Gastrocnemius medialis (tissue), 4 donors: ENCODE results near the gene FGF6.

Experiments used
- POLR2A ChIP-seq, 2 donors: fragments of 450-650 bp; IDR thresholded peaks; one replicate each; pipeline ENCODE4 v1.6.1; 2017; ENCODE audit warnings: antibody characterized with exemption in 2 of 2, mild to moderate bottlenecking in 2 of 2, moderate library complexity in 2 of 2
- TF ChIP-seq, protein P1 (sequence below), 5 experiments: fragments of 450-650 bp in 3 of 5; fragments of 200-600 bp in 2 of 5; sonication (generic) in 2 of 5; IDR thresholded peaks in 4 of 5; conservative IDR thresholded peaks in 1 of 5; 1 replicate in 4 of 5; 2 replicates in 1 of 5; pipeline ENCODE4 v1.5.1; 2016 to 2019; ENCODE audit warnings: antibody characterized with exemption in 5 of 5, mild to moderate bottlenecking in 3 of 5, moderate library complexity in 3 of 5

DNA sequence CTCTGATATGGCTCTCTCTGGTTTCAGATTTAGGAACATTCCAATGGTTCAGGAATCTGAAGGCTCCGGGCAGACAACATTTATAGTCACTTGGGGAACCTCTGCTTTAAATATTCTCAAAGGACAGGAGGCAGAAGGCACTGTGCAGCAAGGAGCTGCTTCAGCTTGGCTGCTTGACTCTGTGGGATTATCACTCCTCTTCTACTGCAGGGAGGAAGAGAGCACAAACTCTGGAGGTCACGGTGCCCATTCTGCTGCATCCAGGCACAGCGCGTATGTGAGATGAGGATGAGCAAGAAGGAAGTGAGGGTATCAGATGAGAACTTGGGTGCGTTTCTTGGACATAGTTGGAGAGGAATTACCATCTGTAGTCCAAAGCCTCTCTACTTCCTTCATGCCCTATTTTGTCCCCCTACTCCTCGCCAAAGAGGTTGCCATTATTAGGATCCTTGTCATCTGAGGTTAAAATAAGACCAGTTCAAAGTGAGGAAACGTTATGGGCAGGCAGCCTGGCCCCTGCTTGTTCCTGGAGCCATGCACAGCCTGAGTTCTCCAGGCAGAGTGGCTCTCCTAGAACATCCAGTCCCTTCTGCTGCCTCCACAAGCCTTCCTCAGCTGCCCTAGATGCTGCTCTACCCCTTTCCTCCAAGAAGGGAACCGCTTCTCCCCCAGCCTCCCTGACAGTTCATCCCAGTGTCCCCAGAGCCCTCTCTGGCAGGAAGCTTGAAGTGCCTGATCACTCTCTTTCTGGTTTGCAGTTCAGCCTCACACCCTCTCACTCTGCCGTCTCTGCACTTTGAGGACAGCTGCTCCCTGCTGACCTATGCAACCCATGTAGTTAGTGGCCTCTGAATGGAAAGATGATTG is 12.5 kb downstream of the FGF6 start:
- TF ChIP-seq, protein P1, sequence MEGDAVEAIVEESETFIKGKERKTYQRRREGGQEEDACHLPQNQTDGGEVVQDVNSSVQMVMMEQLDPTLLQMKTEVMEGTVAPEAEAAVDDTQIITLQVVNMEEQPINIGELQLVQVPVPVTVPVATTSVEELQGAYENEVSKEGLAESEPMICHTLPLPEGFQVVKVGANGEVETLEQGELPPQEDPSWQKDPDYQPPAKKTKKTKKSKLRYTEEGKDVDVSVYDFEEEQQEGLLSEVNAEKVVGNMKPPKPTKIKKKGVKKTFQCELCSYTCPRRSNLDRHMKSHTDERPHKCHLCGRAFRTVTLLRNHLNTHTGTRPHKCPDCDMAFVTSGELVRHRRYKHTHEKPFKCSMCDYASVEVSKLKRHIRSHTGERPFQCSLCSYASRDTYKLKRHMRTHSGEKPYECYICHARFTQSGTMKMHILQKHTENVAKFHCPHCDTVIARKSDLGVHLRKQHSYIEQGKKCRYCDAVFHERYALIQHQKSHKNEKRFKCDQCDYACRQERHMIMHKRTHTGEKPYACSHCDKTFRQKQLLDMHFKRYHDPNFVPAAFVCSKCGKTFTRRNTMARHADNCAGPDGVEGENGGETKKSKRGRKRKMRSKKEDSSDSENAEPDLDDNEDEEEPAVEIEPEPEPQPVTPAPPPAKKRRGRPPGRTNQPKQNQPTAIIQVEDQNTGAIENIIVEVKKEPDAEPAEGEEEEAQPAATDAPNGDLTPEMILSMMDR (IDR thresholded peaks at IDR 0.05 in 4 of 5, conservative IDR thresholded peaks at IDR 0.05 in 1 of 5): no peak
- no peak for TF ChIP-seq POLR2A (IDR thresholded peaks at IDR 0.05)
